ENCODE data around the gene XIST.

XIST gene

DNA sequence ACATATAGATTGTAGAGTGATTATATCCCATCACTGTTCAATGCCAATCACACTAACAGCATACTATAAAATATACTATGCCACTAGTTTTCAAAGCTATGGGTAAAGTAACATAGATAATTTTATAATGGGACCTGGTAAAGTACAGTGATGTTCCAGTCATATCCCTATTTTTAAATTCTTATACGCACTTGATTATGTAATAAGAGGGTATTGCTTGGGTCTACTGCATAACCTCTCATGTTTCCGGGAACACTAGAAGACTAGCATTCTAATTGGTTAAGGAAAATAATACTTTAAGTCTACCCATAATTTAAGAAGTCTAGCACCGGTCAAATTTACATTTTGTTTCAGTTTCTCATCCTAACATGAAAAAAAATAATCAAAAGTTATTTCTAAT is 14.4 kb downstream of the XIST start:
- no peak for DNase-seq (ENCODE audit: low read depth)
- TF ChIP-seq, protein P1, sequence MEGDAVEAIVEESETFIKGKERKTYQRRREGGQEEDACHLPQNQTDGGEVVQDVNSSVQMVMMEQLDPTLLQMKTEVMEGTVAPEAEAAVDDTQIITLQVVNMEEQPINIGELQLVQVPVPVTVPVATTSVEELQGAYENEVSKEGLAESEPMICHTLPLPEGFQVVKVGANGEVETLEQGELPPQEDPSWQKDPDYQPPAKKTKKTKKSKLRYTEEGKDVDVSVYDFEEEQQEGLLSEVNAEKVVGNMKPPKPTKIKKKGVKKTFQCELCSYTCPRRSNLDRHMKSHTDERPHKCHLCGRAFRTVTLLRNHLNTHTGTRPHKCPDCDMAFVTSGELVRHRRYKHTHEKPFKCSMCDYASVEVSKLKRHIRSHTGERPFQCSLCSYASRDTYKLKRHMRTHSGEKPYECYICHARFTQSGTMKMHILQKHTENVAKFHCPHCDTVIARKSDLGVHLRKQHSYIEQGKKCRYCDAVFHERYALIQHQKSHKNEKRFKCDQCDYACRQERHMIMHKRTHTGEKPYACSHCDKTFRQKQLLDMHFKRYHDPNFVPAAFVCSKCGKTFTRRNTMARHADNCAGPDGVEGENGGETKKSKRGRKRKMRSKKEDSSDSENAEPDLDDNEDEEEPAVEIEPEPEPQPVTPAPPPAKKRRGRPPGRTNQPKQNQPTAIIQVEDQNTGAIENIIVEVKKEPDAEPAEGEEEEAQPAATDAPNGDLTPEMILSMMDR (conservative IDR thresholded peaks at IDR 0.05; ENCODE audit: low read length) = no peak
- H3K4me3 ChIP-seq (ENCODE audit: low read length) = no peak overlapping the region

- no peak for DNase-seq (ENCODE audit: low read depth)
- TF ChIP-seq, protein P1 (conservative IDR thresholded peaks at IDR 0.05; ENCODE audit: low read length) = no peak
- H3K4me3 ChIP-seq (ENCODE audit: low read length) = no peak overlapping the region
Observed at GRCh38 chrX:73836956-73837477, 15.5 kb downstream of the XIST start.

GRCh38 chrX:73834219-73834618 is 18.3 kb downstream of the XIST start:
- TF ChIP-seq, protein P1 (conservative IDR thresholded peaks at IDR 0.05; ENCODE audit: low read length) = no peak
- H3K4me3 ChIP-seq (ENCODE audit: low read length) = no peak overlapping the region
- no peak for DNase-seq (ENCODE audit: low read depth)

DNA sequence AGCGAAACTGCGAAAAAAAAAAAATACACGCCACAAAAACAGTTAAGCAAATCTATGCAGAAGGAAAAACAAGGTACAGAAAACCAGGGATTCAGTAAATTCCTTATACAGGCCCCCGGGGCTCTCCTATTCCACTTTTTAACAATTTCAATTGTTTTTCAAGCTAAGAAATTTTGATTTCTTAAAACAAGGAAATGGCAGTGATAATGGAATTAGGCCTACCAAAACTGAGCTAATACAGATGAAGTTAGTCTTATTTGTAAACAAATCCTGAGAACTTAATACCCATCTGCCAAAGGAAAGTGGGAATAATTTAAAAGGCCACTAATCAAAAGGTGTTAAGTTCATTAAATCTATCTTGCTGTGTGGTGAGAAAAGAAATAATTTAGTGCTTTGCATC is 20.2 kb downstream of the XIST start:
- TF ChIP-seq, protein P1 (conservative IDR thresholded peaks at IDR 0.05; ENCODE audit: low read length) = no peak

DNA sequence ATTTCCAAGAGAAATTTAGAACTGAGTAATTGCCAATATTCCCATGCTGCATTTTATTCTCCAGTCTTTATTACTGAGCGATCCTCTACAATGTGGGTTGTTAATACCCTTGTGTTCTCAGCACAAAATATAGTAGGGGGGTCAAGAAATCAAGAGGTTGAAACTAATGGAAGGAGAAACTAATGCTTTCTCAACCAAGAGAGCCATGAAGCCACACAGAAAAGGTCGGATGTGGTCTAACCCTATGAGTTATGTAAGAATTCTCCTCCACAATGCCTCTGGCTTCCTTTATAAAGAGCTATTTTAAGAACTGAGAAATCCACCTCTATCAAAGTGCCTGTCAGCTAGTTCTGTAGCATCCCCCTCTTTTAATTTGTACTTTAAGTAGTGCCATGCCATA is 21.0 kb downstream of the XIST start:
- TF ChIP-seq, protein P1 (conservative IDR thresholded peaks at IDR 0.05; ENCODE audit: low read length) = no peak
- H3K4me3 ChIP-seq (ENCODE audit: low read length) = no peak overlapping the region
- no peak for DNase-seq (ENCODE audit: low read depth)

More for the DNA sequence above, 20.2 kb downstream of the XIST start:
- no peak overlapping the region for H3K4me3 ChIP-seq (ENCODE audit: low read length)
- no peak for DNase-seq (ENCODE audit: low read depth)

DNA sequence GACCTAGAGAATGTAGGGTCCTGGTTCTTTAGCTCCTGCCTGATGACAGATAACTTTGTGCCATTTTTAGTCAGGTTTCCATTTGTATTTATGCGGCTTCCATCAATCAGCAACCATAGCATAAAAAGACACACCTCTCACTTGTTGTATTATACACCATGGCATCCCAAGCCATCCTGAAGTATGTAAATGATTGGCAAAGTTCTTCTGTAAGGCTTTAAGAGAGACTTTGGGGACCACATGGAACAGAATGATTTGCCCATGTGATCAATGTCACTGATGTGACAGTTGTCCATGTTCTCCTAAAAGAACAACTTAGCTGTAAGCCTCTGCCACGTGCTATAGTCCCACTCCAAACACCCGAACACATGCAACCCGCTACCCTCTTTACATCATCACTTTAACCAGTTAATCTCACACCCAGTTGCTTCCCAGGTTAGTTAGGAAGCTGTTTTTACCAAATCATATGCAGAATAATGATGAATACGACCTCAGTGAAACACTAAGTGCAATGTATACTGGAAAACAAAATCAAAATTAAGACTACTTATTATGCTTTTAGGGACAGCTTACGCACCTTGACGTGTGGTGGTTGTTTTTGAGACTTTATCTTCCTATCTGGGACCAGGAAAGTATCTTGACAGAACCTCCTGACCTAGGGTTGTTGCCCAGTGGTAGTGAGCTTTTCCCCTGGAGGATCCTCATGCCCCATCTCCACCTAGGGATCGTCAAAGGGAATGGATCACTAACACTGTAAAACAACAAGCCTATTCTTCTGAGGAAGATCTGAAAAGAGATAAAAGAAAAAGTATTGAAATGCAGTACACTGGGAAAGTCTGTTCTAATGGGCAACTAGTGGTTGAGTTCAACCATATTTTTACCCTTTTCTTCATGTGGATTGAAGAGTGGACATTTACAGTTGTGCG is 21.8 kb downstream of the XIST start:
- TF ChIP-seq, protein P1 (conservative IDR thresholded peaks at IDR 0.05; ENCODE audit: low read length) = no peak
- no peak overlapping the region for H3K4me3 ChIP-seq (ENCODE audit: low read length)
- DNase-seq (ENCODE audit: low read depth) = no peak
